HG03095 (cell line): ENCODE data around the gene SVEP1.
"Not testable (repeated sequence)": the region's sequence is repeated elsewhere in the genome, so short reads cannot be mapped to it uniquely, and the experiment has no call there.

ENCODE experiments used
- ATAC-seq: cut with Tn5 transposase; IDR thresholded peaks from one replicate; pipeline ENCODE4 v1.9.1; 2021; ENCODE audit warnings: moderate library complexity; ENCODE audit not compliant: unreplicated experiment

SVEP1 gene

GRCh38 chr9:110451726-110452125 lies 127.8 kb downstream of the SVEP1 start:
- ATAC-seq = no peak

- ATAC-seq = no peak
Measured at GRCh38 chr9:110447476-110447875, 132.1 kb downstream of the SVEP1 start.

GRCh38 chr9:110446171-110446570 lies 133.4 kb downstream of the SVEP1 start:
- ATAC-seq = no peak

GRCh38 chr9:110444911-110445310 lies 134.6 kb downstream of the SVEP1 start:
- no peak for ATAC-seq

- no peak for ATAC-seq
Measured at GRCh38 chr9:110443866-110444220, 135.7 kb downstream of the SVEP1 start.

GRCh38 chr9:110443146-110443865 lies 136.2 kb downstream of the SVEP1 start:
- no peak for ATAC-seq

- ATAC-seq = no peak
Measured at GRCh38 chr9:110440796-110441195, 138.7 kb downstream of the SVEP1 start.

- no peak for ATAC-seq
Measured at GRCh38 chr9:110440172-110440571, 139.4 kb downstream of the SVEP1 start.

- ATAC-seq = no peak
Measured at GRCh38 chr9:110432253-110432652, 147.3 kb downstream of the SVEP1 start.

GRCh38 chr9:110429453-110429852 lies 150.1 kb downstream of the SVEP1 start:
- ATAC-seq = no peak

GRCh38 chr9:110427497-110428104 lies 151.9 kb downstream of the SVEP1 start:
- ATAC-seq = no peak

- no peak for ATAC-seq
Measured at GRCh38 chr9:110426052-110426709, 153.4 kb downstream of the SVEP1 start.

- no peak for ATAC-seq
Measured at GRCh38 chr9:110414471-110414870, 165.1 kb downstream of the SVEP1 start.

GRCh38 chr9:110410961-110411360 lies 168.6 kb downstream of the SVEP1 start:
- no peak for ATAC-seq

- ATAC-seq = no peak
Measured at GRCh38 chr9:110408598-110408997, 170.9 kb downstream of the SVEP1 start.

- ATAC-seq = no peak
Measured at GRCh38 chr9:110405858-110406443, 173.6 kb downstream of the SVEP1 start.

GRCh38 chr9:110404473-110404872 lies 175.1 kb downstream of the SVEP1 start:
- ATAC-seq = no peak

- ATAC-seq = no peak
Measured at GRCh38 chr9:110399983-110400382, 179.6 kb downstream of the SVEP1 start.

GRCh38 chr9:110398992-110399391 lies 180.5 kb downstream of the SVEP1 start:
- not testable (repeated sequence) for ATAC-seq

GRCh38 chr9:110391826-110392485 lies 187.6 kb downstream of the SVEP1 start:
- no peak for ATAC-seq

GRCh38 chr9:110389148-110389750 lies 190.3 kb downstream of the SVEP1 start:
- no peak for ATAC-seq
